HG03439 (cell line): ENCODE results near the gene UPK1A.
"Not testable (repeated sequence)": the region's sequence is repeated elsewhere in the genome, so short reads cannot be mapped to it uniquely, and the experiment has no call there.

Experiments used
- ATAC-seq: cut with Tn5 transposase; IDR thresholded peaks from one replicate; pipeline ENCODE4 v1.9.1; 2021; ENCODE audit warnings: mild to moderate bottlenecking, moderate library complexity; ENCODE audit not compliant: unreplicated experiment

UPK1A gene

DNA sequence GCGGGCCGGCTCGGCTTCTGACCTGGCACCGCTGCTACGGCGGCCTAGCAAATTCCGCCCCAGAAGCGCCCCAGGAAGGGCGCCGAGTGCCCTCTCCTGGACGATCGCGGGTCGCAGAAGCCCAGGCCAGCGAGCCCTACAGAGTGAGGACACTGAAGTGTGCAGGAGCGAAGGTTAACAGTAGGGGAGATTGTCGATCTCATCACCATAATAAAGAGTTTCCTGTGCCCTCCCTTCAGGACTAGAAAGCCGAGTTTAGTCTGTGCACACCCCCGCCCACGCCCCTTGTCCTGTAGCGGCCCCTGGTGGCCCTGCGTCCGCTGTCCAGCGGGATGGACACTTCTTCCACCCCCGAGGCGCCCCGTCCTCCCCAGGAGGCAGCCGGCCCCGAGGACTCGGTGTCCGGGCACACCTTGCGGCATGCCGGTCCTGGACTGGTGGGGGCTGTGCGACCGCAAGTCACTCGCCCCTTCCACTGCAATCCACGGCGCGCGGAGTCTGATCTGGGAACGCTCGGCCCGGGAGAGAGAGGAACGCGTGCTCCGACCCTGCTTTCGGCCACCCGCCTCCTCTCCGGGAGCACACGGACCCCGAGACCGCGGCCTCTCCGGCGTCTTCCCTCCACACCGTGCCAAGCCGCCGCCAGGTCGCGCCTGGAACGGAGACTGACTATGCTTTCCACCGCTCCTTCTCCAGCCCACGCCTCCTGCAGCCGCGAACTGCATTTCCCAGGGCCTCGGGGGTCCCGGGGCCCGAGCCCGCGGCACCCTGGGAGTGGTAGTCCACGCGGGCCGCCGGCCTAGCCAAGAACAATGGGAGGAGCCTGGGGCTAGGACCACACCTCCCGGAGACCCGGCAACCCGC, 50.7 kb downstream of the UPK1A start:
- peak; percentile 61 for ATAC-seq

DNA sequence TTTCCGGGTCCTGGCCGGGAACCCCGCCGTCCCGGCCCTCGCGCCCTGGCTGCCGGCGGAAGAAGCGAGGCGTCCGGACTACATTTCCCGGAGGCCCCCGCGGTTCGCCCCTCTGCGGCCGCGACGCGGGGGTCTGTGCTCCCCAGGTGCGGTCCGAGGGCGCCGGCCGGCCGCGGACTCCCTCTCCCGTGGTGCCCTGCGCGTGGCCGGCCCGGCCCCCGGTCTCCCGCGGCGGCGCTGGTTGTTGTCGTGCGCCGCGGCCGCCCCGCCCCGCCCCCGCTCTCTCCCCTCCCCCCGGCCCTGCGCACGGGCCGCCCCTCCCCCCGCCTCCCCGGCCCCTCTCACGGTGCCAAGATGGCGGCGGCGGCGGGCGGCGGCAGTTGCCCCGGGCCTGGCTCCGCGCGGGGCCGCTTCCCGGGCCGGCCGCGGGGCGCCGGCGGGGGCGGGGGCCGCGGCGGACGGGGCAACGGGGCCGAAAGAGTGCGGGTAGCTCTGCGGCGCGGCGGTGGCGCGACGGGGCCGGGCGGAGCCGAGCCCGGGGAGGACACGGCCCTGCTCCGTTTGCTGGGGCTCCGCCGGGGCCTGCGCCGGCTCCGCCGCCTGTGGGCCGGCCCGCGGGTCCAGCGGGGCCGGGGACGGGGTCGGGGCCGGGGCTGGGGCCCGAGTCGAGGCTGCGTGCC, 51.5 kb downstream of the UPK1A start, which contains the start of gene KMT2B:
Gene KMT2B (plus strand): TSS at position 339 of the 680 bp plus-strand sequence. CDS start 16 bp downstream, at position 355.
- peak; percentile 0 for ATAC-seq

DNA sequence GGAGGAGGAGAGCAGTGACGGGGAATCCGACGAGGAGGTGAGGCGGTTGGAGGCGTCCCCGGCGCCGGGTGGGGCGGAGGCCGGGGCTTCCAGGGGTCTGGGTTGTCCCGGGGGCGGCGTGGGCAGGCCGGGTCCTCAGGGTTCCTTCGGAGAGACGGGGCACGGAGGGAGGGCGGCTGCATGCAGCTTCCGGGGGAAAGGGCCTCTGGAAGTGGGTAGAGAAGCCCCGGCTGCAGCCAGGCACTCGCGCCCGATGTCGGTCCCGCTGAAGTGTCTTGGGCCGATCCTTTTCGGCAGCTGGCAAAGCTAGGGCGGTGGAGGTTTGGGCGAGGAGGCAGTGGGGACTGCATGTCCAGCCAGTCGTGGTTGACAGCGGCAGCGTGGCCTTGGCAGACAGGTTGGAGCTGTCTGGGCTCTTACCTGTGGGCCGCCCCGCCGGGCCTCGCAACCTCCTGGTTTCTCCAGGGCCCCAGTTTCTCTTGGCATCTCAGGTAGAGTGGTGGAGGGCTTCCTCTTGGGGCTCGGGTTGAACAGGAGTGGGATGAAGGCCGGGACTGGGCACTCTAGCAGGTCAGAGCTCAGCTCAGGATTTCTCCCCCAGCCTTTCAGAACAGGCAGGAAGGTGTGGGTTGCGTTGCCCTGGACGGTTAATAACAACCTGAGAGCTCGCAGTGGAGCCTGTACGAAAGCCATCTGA, 52.2 kb downstream of the UPK1A start:
- no peak for ATAC-seq

DNA sequence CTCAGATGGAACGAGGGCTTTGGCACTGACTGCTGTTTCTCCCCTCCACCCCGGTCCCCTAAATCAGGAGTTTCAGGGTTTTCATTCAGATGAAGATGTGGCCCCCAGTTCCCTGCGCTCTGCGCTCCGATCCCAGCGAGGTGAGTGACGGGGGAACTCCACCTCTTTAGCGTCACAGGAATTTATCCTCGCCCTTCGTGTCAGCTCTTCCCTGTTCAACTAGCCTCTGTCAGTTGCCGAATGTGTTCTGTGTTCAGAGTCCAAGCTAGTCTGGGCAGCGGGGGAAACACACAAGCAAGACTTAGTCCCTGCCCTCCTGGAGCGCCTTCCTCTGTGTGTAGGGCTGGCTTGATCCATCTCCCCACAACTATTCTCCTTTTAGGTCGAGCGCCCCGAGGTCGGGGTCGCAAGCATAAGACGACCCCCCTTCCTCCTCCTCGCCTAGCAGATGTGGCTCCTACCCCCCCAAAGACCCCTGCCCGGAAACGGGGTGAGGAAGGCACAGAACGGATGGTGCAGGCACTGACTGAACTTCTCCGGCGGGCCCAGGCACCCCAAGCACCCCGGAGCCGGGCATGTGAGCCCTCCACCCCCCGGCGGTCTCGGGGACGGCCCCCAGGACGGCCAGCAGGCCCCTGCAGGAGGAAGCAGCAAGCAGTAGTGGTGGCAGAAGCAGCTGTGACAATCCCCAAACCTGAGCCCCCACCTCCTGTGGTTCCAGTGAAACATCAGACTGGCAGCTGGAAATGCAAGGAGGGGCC, 53.3 kb downstream of the UPK1A start:
- ATAC-seq: no peak

DNA sequence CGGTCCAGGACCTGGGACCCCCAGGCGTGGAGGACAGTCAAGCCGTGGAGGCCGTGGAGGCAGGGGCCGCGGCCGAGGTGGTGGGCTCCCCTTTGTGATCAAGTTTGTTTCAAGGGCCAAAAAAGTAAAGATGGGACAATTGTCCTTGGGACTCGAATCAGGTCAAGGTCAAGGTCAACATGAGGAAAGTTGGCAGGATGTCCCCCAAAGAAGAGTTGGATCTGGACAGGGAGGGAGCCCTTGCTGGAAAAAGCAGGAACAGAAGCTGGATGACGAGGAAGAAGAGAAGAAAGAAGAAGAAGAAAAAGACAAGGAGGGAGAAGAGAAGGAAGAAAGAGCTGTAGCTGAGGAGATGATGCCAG, 53.8 kb downstream of the UPK1A start:
- ATAC-seq: no peak

DNA sequence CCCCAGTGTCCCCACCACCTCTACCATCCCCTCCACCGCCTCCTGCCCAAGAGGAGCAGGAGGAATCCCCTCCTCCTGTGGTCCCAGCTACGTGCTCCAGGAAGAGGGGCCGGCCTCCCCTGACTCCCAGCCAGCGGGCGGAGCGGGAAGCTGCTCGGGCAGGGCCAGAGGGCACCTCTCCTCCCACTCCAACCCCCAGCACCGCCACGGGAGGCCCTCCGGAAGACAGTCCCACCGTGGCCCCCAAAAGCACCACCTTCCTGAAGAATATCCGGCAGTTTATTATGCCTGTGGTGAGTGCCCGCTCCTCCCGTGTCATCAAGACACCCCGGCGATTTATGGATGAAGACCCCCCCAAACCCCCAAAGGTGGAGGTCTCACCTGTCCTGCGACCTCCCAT, 54.3 kb downstream of the UPK1A start:
- no peak for ATAC-seq

DNA sequence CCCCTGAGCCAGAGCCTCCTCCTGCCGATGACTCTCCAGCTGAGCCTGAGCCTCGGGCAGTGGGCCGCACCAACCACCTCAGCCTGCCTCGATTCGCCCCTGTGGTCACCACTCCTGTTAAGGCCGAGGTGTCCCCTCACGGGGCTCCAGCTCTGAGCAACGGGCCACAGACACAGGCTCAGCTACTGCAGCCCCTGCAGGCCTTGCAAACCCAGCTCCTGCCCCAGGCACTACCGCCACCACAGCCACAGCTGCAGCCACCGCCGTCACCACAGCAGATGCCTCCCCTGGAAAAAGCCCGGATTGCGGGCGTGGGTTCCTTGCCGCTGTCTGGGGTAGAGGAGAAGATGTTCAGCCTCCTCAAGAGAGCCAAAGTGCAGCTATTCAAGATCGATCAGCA, 55.1 kb downstream of the UPK1A start:
- no peak for ATAC-seq

DNA sequence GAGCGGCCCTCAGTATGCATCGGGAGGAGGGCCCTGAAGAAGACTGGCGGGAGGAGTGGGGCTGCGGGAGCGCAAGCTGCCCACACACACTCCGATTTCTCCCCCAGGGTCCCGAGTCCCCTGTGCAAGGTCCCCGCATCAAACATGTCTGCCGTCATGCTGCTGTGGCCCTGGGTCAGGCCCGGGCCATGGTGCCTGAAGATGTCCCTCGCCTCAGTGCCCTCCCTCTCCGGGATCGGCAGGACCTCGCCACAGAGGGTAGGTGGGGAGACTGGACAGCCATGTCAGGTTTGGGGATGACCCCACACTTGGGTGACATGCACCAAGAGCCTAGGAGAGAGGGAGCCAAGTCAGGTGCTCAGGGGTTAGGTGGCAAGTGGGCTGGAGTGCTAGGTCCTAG, 56.1 kb downstream of the UPK1A start:
- ATAC-seq: no peak

DNA sequence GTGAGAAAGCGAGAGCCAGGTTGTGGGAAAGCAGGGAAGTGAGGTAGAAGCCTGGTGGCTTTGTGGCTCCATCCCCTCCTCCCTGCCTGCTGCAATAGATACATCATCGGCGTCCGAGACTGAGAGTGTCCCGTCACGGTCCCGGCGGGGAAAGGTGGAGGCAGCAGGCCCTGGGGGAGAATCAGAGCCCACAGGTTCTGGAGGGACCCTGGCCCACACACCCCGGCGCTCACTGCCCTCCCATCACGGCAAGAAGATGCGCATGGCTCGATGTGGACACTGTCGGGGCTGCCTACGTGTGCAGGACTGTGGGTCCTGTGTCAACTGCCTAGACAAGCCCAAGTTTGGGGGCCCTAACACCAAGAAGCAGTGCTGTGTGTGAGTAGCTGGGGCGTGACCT, 56.6 kb downstream of the UPK1A start:
- ATAC-seq: no peak

DNA sequence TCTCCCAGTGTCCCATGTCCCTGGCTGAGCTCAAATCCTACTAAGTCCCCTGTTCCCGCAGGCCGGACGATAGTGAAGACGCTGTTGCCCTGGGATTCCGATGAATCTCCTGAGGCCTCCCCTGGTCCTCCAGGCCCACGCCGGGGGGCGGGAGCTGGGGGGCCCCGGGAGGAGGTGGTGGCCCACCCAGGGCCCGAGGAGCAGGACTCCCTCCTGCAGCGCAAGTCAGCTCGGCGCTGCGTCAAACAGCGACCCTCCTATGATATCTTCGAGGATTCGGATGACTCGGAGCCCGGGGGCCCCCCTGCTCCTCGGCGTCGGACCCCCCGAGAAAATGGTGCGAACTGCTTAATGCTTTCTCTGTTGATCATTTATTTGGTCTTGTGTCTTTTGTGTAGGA, 57.4 kb downstream of the UPK1A start:
- no peak for ATAC-seq

DNA sequence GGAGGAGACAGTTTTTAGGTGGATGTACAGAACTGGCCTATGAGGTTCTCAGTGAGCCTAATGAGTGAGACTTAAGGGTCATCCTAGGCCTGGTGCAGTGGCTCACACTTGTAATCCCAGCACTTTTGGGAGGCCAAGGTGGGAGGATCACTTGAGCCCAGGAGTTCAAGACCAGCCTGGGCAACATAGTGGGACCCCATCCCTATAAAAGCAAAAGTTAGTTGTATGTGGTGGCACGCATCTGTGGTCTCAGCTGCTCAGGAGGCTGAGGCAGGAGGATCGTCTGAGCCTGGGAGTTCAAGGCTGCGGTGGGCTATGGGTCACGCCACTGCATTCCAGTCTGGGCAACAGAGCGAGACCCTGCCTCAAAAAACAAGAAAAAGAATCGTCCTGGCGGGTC, 57.8 kb downstream of the UPK1A start:
- not testable (repeated sequence) for ATAC-seq

DNA sequence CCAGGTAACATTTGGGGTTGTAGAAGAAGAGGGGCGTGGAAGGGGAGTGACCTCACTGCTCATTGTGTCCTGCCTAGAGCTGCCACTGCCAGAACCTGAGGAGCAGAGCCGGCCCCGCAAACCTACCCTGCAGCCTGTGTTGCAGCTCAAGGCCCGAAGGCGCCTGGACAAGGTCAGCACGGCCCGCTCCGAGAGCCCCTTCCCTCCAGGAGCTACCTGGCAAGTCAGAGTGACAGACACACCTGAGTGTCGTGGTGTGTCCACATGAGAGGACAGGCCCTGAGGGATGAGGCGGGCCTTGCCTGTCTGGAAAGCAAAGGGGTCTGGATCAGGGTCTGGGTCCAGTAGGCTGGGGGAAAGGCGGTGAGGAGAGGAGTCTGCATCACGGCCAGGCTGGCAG, 58.2 kb downstream of the UPK1A start:
- no peak for ATAC-seq

DNA sequence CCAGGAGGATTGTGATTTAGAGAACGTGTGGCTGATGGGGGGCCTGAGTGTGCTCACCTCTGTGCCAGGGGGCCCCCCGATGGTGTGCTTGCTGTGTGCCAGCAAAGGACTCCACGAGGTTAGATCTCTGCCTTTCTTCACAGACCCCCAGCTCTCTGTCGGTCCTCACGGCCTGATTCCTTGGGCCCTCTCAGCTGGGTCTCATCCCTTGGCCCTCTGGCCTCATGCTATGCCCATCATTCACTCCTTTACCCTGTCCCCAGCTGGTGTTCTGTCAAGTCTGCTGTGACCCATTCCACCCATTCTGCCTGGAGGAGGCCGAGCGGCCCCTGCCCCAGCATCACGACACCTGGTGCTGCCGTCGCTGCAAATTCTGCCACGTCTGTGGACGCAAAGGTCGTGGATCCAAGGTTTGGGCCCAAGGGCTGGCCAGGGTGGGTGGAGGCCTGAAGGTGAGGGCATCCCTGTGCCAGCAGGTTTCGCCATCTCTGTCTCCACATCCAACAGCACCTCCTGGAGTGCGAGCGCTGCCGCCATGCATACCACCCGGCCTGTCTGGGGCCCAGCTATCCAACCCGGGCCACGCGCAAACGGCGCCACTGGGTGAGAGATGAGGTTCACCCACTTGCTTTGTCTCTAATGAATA, 59.0 kb downstream of the UPK1A start:
- ATAC-seq: no peak

DNA sequence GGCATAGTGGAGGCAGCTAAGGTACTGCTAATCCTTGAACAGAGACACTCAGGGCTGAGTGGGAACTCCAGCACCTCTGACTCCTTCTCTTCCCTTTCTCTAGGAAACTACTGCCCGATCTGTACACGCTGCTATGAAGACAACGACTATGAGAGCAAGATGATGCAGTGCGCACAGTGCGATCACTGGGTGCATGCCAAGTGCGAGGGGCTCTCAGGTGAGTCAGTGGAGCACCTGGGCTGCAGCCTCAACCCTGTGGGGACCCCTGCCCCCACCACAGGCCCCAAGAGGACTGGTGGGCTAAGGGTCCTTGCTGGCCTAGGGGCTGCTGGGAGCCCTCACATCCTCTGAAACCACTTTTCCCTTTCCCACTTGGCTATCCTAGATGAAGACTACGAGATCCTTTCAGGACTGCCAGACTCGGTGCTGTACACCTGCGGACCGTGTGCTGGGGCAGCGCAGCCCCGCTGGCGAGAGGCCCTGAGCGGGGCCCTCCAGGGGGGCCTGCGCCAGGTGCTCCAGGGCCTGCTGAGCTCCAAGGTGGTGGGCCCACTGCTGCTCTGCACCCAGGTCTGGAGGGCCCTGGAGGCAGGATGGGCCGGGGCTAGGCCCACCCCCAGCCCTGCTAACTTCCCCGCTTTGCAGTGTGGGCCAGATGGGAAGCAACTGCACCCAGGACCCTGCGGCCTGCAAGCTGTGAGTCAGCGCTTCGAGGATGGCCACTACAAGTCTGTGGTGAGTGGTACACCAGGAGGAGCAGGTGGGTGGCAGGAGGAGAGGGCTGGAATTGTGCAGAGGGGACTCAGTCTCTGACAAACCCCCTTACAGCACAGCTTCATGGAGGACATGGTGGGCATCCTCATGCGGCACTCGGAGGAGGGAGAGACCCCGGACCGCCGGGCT, 61.0 kb downstream of the UPK1A start:
- no peak for ATAC-seq
